Type B pancreatic cell (in vitro differentiated cells): ENCODE data around the gene GFOD1. TPM values are rescaled to one million over a fixed set of nuclear protein-coding genes. Genes with fewer than 3 reads are reported as not detected.

Experiments used
- DNase-seq: peaks from one replicate; pipeline ENCODE4 v3.0.0; 2021; ENCODE audit warnings: mixed read lengths; ENCODE audit not compliant: unreplicated experiment; ENCODE audit errors: extremely low spot score
- H3K27ac Mint-ChIP-seq: 2 replicates; pipeline ENCODE4 v1.8.0; 2021; ENCODE audit warnings: mild to moderate bottlenecking, mixed read lengths
- H3K27me3 Mint-ChIP-seq: 2 replicates; pipeline ENCODE4 v1.8.0; 2021; ENCODE audit warnings: mixed read lengths
- H3K36me3 Mint-ChIP-seq: 2 replicates; pipeline ENCODE4 v1.8.0; 2021; ENCODE audit warnings: mixed read lengths
- H3K4me1 Mint-ChIP-seq: one replicate; pipeline ENCODE4 v1.8.0; 2021; ENCODE audit warnings: mixed read lengths; ENCODE audit not compliant: unreplicated experiment
- H3K4me3 Mint-ChIP-seq: 2 replicates; pipeline ENCODE4 v1.8.0; 2021; ENCODE audit warnings: mild to moderate bottlenecking, mixed read lengths
- H3K9me3 Mint-ChIP-seq: 2 replicates; pipeline ENCODE4 v1.8.0; 2021; ENCODE audit warnings: mixed read lengths
- CTCF ChIP-seq: fragments of 200-600 bp; sonication (generic); conservative IDR thresholded peaks from 2 replicates; pipeline ENCODE4 v1.5.0; 2021; ENCODE audit warnings: antibody characterized with exemption, mild to moderate bottlenecking
- total RNA-seq: library from RNA; stranded (reverse); gene quantifications from 2 replicates; pipeline ENCODE4 v1.2.1, GENCODE V29; 2021; ENCODE audit warnings: low replicate concordance

The GFOD1 gene
- total RNA-seq, 1 donor from 2014 or later = 4.8 TPM

- DNase-seq = no peak
- H3K36me3 Mint-ChIP-seq = no peaks in the 10 kb centered on the region
- H3K4me3 Mint-ChIP-seq = no peak overlapping the region
- H3K9me3 Mint-ChIP-seq = no peaks in the 10 kb centered on the region
- no peaks in the 10 kb centered on the region for H3K27me3 Mint-ChIP-seq
- TF ChIP-seq CTCF = no peak
- H3K4me1 Mint-ChIP-seq = peaks cover 21% of the 10 kb centered on the region
- no peak overlapping the region for H3K27ac Mint-ChIP-seq
Observed at GRCh38 chr6:13357551-13358075, 129.8 kb downstream of the GFOD1 start.

GRCh38 chr6:13355999-13356785 lies 131.2 kb downstream of the GFOD1 start:
- Mint-ChIP-seq H3K9me3 (no peaks in the 10 kb centered on the region), H3K27ac (peak overlapping the region; percentile 46), H3K4me3 (no peak overlapping the region), H3K36me3 (no peaks in the 10 kb centered on the region), H3K4me1 (peaks cover 25% of the 10 kb centered on the region), H3K27me3 (no peaks in the 10 kb centered on the region)
- no peak for DNase-seq
- no peak for TF ChIP-seq CTCF

- TF ChIP-seq CTCF = no peak
- H3K27ac Mint-ChIP-seq = peak overlapping the region; percentile 46
- peaks cover 23% of the 10 kb centered on the region for H3K4me1 Mint-ChIP-seq
Observed at GRCh38 chr6:13355043-13355945, 132.1 kb downstream of the GFOD1 start.

GRCh38 chr6:13354331-13355042 lies 132.9 kb downstream of the GFOD1 start:
- Mint-ChIP-seq H3K9me3 (no peaks in the 10 kb centered on the region), H3K27ac (no peak overlapping the region), H3K36me3 (no peaks in the 10 kb centered on the region), H3K4me3 (no peak overlapping the region), H3K27me3 (no peaks in the 10 kb centered on the region), H3K4me1 (peaks cover 23% of the 10 kb centered on the region)
- no peak for TF ChIP-seq CTCF
- DNase-seq = no peak

More at GRCh38 chr6:13355043-13355945, 132.1 kb downstream of the GFOD1 start:
- H3K27me3 Mint-ChIP-seq = no peaks in the 10 kb centered on the region
- H3K36me3 Mint-ChIP-seq = no peaks in the 10 kb centered on the region
- H3K4me3 Mint-ChIP-seq = no peak overlapping the region
- no peaks in the 10 kb centered on the region for H3K9me3 Mint-ChIP-seq
- DNase-seq = no peak

GRCh38 chr6:13352165-13352564 lies 135.2 kb downstream of the GFOD1 start:
- Mint-ChIP-seq H3K27me3 (no peaks in the 10 kb centered on the region), H3K9me3 (no peaks in the 10 kb centered on the region), H3K36me3 (no peaks in the 10 kb centered on the region), H3K27ac (no peak overlapping the region), H3K4me3 (no peak overlapping the region), H3K4me1 (peaks cover 23% of the 10 kb centered on the region)
- DNase-seq = no peak
- no peak for TF ChIP-seq CTCF
